DMS114 treated with DMSO at 0.1 percent for 48 hours (cell line): Measurements from ENCODE around the gene PNKD.
"Not testable (repeated sequence)": the region's sequence is repeated elsewhere in the genome, so short reads cannot be mapped to it uniquely, and the experiment has no call there.

ENCODE experiments used
- DNase-seq: peaks from one replicate; lab custom pipeline; 2025; ENCODE audit not compliant: unreplicated experiment; lab: John Stamatoyannopoulos, UW

PNKD gene

DNA sequence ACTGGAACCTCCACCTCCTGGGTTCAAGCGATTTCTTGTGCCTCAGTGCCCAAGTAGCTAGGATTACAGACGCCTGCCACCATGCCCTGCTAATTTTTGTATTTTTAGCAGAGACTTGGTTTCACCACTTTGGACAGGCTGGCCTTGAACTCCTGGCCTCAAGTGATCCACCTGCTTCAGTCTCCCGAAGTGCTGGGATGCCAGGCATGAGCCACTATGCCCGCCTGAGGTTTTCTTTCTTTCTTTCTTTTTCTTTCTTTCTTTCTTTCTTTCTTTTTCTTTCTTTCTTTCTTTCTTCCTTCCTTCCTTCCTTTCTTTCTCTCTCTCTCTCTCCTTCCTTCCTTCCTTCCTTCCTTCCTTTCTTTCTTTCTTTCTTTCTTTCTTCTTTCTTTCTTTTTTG is 44.4 kb downstream of the PNKD start:
- not testable (repeated sequence) for DNase-seq

GRCh38 chr2:218315397-218315796 is 45.1 kb downstream of the PNKD start:
- DNase-seq, result no peak

GRCh38 chr2:218317303-218317630 is 46.9 kb downstream of the PNKD start:
- DNase-seq, result no peak

GRCh38 chr2:218317835-218318234 is 47.5 kb downstream of the PNKD start:
- no peak for DNase-seq

GRCh38 chr2:218318241-218318640 is 47.9 kb downstream of the PNKD start:
- no peak for DNase-seq

DNA sequence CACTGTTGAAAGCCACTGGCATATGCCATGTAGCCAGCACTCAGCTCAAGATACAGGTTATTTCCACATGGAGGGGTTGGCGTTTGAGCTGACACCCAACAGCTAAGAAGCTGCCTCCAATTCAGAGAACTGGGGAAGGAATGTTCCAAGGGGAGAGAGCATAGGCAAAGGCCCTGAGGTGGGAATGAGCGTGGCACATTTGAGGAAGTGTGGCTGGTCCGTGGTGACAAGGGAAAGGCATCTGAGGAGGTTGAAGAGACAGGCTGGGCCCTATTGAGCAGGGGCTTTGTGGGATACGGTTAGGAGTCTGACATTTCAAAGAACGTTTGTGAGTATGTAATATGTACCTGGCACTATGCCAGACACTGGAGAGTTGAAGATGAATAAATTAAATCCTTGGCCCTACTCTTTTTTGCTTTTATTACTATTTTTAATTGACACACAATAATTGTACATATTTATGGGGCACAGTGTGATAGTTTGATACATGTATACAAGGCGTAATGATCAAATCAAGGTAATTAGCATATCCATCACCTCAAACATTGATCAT is 49.6 kb downstream of the PNKD start:
- no peak for DNase-seq

DNA sequence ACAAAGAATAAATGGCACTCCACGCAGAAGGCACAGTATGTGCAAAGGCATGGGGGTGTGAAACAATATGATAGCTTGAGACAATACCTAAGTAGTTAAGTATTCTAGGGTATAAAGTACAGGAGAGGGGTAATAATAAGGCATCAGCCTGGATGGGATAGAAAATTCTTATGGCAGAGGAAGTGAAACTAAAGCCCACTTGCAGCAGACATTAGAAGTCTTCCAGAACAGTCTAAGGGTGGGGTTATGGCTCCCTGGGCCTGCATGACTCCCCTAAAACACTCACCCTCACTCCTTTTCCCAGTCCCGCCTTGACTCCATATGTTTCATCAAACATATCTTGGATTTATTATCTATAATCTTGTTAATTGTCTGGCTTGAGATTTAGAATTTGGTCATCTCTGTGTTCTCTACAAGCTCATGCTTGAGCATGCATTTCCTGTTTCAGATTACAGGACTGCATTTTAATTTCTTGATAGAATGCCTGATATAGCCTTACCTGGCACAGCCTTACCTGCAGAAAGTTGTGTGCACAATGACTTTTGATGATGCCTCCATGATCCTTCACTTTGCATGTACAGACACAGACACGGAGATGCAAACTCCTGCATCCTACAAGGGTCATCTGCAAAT is 50.5 kb downstream of the PNKD start:
- no peak for DNase-seq

DNA sequence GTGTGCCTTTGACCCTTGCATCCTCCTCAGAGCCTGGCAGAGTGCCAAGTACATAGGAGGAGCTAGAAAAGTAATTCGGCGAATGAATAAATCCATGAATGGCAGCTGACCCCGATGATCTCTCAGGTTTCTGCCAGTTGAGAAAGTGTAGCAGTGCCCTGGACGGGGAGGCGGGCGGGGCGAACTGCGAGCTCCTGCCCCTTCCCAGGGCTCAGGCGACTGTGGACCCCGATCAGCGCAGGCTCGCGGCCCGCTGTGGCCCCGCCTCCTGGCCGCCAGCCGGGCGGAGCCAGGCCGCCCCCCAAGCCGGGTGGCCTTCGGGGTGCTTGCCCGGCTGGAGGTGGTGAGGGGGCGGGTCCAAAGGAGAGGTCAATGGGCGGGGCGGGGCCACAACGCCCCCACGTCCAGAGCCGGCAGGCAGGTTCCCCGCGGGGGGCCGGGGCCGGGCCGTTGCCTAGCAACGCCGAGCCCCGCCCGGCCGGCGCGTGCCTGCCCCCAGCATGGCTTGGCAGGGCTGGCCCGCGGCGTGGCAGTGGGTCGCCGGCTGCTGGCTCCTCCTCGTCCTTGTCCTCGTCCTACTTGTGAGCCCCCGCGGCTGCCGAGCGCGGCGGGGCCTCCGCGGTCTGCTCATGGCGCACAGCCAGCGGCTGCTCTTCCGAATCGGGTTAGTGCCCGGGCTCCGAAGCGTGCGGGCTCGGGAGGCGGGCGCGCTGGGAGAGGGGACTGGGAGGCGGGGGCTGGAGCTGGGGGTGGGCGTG is 52.6 kb downstream of the PNKD start:
- DNase-seq, result peak; percentile 59

DNA sequence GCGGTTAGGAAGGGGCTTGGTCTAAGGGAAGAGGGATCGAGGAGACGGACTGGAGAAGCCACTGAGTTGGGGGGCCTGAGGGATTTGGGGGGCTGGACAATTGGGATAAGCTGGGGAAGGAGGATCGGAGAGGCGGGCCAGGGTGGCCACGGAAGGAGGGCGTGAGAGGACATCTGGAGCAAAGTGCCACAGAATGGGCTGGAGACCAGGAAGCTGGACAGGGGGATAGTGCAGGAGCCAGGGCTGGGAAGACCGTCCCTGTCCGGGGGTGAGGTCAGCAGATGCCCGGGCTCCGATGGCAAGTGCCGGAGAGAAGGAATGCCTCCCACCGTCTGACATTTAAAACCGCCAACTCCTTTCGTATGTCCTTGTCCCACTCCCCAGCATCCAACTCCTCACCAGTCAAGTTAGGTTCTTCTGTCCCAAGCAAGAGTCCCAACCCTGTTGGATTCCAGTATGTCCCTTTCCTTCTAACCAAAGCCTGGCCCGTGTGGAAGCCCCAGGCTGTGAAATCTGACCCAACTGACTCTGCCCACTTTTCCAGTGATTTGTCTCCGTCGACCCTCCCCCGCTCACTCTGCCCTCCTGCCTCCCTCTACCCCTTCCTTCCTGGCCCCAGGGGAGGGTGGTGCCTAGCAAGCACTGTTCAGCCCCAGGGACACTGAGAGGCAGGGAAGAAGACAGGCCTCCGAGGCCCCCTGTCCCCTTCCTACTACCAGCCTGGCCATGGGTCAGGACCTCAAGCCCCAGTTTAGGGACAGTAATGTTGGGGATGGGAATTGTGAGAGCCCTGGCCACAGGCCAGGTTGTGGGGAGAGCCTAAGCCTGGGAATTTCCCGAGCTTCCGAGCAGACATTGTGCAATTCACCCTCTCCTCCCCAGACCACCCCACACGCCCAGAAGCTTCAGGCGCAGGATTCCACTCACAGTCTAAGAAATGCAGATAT is 53.5 kb downstream of the PNKD start:
- no peak for DNase-seq

GRCh38 chr2:218325566-218326160 is 55.3 kb downstream of the PNKD start:
- DNase-seq, result no peak

DNA sequence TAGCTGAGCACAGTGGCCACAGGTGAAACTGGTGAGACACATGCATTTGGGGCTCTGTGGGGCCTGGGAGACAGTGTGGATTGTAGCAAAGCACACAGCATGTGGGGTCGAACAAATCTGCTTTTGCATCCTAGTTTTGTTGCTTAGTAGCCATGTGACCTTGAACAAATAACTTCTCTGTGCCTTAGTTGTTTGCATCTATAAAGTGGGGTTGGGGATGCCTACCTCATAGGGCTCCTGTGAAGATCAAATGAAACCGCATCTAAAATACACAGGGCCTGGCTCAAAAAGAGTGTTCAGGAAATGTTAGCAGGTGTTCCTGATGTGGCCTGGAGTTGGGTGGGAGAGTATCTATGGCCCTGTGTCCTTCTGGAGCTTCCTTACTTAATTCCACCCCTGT is 56.0 kb downstream of the PNKD start:
- no peak for DNase-seq

DNA sequence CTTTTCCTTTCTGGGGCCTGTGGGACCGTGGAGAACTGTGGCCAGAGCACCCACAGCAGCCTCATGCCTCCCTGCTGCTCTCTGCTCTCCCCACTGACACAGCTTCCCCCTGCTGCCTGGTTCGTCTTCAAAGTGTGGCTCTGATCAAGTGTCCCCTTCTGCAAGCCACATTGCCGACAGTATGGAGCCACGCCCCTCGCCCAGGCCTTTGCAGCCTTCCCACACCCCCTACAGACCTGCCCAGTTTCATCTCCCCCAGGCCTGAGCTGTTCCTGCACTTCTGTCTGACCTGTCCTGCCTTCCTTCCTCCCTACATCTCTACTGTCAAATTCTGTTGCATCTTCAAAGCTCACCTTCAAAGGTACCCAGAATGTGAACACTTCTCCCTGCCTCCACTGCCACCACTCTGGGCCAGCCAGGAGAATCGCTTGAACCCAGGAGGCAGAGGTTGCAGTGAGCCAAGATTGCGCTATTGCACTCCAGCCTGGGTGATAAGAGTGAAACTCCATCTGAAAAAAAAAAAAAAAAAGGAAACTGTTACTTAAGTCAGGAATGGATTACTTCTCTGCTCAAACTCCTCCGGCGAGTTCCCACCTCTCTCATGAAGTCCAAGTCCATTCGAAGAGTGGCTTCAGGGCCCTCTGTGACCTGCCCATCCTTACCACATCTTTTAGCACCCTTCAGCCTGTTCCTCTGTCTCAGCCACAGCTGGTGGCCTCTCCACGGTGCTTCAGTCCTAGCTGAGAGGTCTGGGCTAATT is 57.3 kb downstream of the PNKD start:
- no peak for DNase-seq

GRCh38 chr2:218328294-218328693 is 58.0 kb downstream of the PNKD start:
- no peak for DNase-seq

- DNase-seq, result no peak
Measured at GRCh38 chr2:218329027-218329825, 58.9 kb downstream of the PNKD start.

DNA sequence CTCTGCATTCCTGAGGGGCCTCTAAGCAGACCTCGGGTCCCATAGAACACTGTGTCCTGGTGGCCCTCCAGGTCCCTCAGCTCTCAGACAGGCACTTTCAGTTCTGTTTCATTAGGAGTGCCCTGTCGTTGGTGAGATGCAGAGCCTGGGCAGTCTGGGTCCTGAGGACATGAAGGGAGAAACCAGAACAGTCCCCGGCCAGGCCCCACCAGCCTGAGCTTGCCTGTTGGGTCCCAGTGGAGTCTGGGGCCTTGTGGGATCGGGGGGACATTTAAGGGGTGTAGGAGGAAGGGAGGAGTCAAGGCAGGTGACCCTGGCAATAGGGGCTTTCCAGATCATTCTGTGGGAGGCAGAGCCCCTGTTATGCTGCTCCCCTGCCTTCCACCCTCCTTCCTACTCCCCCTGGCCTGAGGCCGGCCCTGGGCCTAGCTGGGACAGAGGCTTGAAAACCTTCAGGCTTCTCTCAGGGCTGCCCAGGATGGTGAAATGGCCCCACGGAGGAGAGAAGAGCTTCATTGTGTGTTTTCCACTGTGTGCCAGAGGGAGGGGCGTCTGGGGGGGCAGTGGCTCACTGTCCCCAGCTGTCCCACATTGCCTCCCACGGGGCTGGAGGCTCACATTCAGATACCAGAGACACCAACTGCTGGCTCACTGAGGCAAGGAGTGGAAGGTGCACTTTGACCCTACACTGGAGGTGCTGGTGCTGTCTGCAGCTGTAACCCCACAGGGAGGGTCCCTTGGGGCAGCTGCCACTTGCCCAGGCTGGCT is 59.7 kb downstream of the PNKD start:
- no peak for DNase-seq

GRCh38 chr2:218331745-218332144 is 61.4 kb downstream of the PNKD start:
- DNase-seq, result no peak

GRCh38 chr2:218332288-218332687 is 62.0 kb downstream of the PNKD start:
- DNase-seq, result no peak

GRCh38 chr2:218332920-218333645 is 62.8 kb downstream of the PNKD start:
- DNase-seq, result no peak
